Right lobe of liver (tissue), 4 donors: ENCODE results near the gene DAPK1.
A peak's percentile ranks its signal among the peaks of the same experiment; 100 is the strongest.

Experiments
- CTCF ChIP-seq, 4 donors: fragments of 200-600 bp in 3 of 4; fragments of 450-650 bp in 1 of 4; IDR thresholded peaks; one replicate each; pipeline versions ENCODE4 v1.5.1 to v1.8.0; 2016 to 2022; ENCODE audit warnings: antibody characterized with exemption in 4 of 4, mild to moderate bottlenecking in 2 of 4
- POLR2A ChIP-seq: fragments of 450-650 bp; IDR thresholded peaks from one replicate; pipeline ENCODE4 v1.6.1; 2017; ENCODE audit warnings: antibody characterized with exemption, mild to moderate bottlenecking
- donor health status: DM: no; HTN: no; CAD: no.
- donor health status: DM: no; HTN: no; CAD: no.
- donor health status: DM: no; HTN: yes; CAD: no.

GRCh38 chr9:87725900-87726709 is 228.4 kb downstream of the DAPK1 start, which contains the start of gene CTSL:
- peak; percentile 32 to 49 (median 42) for TF ChIP-seq CTCF (IDR thresholded peaks at IDR 0.05)
- TF ChIP-seq POLR2A = peak; percentile 97
